DMS114 treated with DMSO at 0.1 percent for 48 hours (cell line): ENCODE data around the gene CTPS1.
A peak's percentile ranks its signal among the peaks of the same experiment; 100 is the strongest.

Experiments used
- DNase-seq: peaks from one replicate; lab custom pipeline; 2025; ENCODE audit not compliant: unreplicated experiment; lab: John Stamatoyannopoulos, UW

CTPS1 gene

DNA sequence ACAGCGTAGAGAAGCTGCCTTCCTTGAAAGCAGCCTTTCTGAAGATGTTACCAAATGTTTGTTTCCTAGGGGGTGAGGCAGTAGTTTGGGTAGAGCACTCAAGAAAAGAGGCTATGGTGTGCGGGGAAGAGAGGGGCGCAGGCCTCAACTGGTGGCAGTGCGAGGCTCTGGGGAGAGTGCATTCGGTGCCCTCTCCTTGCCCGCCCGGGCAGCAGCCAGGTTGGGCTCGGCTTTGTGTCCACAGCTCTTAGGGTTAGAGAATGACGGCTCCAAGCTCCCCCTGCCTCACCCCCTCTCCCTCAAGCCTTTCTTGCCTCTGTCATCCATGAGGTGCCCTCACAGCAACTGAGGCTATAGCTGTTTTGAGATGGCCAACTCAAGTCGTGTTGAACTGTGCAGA is 42.9 kb downstream of the CTPS1 start:
- DNase-seq: no peak

DNA sequence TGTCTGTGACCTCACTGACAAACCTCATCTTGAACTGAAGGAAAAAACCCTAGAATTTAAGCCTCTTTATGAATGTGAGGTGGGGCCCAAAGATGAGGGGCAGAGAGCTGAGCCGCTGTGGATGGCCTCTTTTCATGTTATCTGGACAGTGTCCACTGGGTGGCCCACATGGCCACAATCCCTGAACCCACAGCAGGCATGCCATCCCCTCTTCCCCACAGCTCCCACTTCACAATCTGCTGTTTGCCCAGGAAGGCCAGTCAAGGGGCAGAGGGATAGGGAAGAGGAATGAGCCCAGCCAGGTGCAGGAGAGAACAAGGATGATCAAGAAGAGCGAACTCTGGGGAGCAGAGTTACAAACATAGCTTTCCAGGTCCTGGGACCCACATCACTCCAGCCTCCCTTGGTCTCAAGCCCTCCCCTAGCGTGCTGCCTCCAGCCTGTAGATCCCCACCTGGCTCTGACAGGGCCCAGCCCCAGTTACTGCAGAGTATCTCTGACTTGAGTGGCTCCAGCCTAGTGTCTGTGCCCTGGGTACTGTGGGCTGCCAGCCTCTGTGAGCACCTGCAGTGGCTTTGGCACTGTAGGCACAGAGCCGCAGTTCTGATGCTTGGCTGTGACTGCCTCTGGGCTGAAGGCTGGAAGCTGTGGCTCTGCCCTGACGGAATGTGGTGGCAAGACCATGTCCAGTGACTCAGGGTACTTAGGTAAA is 43.9 kb downstream of the CTPS1 start:
- DNase-seq: peak; percentile 20

- DNase-seq: no peak
Observed at GRCh38 chr1:41024953-41025352, 45.5 kb downstream of the CTPS1 start.

DNA sequence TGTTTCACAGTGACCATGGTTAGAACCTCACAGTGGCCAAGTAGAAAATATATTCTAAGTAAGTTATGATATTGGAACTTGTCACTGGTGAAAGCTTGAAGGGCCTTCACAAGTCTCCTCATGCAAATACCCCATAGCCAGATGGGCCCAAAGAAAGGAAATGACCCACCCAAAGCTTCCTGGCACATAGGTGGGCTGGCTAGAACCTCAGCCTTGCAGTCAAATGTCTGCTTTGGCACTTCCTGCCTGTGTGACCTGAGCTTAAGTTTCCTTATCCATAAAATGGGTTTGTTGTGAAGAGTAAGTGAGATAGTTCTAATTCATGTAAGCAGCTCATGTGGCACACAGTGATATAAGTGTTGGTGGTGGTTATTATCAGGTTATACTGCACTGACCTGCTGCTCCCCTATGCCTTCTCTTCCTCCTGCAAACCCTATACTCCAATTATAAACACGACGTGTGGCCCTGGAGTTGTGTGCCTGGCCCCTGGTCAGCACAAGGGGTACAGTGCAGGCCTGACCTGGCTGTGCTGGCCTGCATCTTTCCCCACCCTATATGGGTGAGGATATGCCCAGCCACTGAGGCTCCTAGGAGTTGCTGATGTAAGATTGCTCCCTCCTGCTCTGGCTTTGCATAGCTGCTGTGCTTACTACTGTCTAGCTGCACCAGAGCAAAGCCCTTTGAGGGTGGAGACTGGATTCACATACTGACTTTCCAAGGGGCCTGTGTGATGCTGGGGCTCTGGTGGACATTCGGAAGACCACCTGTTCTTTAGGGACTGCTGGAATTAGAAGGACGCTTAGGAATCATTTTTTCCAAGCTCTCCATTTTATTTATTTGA is 46.7 kb downstream of the CTPS1 start:
- no peak for DNase-seq

- DNase-seq: no peak
Observed at GRCh38 chr1:41028034-41028642, 48.6 kb downstream of the CTPS1 start.

DNA sequence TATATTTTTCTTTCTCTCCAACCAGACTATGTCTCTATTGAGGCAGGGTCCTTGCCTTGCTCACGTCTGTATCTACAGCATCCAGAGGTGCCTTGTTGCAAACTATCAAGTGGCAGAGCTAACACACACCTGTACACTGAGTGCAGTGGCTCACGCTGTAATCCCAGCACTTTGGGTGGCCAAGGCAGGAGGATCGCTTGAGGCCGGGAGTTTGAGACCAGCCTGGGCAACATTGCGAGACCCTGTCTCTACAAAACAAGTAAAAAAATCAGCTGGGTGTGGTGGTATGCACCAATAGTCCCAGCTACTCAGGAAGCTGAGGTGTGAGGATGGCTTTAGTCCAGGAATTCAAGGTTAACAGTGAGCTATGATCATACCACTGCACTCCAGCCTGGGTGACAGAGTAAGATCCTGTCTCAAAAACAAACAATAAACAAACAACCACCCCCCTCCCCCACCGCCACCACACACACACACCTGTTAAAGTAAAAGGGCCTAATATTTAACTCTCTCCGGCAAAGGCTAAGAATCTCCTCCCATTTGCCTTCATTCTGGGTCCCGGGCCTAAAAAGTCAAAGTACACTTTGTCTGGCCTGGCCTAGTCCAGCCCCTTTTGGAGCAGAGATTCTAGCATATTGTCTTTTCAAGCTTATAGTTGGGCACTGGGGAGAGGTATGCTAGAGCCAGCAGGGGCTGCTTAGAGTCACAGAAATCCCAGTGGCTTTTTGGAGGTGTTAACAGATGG is 51.5 kb downstream of the CTPS1 start:
- DNase-seq: no peak

DNA sequence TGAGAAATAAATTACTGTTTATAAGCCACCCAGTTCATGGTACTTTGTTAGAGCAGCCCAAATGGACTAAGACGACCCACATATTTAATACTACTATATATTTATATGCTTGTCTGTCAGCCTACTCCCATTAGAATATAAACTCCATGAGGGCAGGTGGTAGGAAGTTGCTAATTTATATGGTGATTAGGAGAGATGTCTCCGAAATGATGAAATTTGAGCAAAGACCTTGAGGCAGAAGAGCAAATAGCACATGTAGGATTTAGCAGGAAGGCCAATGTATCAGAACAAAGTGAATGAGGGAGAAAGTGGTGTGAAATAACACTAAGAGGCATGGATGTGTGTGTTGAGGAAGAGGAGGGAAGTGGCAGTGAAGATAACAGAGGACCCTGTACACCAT is 52.7 kb downstream of the CTPS1 start:
- no peak for DNase-seq

- DNase-seq: no peak
Observed at GRCh38 chr1:41033272-41033671, 53.8 kb downstream of the CTPS1 start.

DNA sequence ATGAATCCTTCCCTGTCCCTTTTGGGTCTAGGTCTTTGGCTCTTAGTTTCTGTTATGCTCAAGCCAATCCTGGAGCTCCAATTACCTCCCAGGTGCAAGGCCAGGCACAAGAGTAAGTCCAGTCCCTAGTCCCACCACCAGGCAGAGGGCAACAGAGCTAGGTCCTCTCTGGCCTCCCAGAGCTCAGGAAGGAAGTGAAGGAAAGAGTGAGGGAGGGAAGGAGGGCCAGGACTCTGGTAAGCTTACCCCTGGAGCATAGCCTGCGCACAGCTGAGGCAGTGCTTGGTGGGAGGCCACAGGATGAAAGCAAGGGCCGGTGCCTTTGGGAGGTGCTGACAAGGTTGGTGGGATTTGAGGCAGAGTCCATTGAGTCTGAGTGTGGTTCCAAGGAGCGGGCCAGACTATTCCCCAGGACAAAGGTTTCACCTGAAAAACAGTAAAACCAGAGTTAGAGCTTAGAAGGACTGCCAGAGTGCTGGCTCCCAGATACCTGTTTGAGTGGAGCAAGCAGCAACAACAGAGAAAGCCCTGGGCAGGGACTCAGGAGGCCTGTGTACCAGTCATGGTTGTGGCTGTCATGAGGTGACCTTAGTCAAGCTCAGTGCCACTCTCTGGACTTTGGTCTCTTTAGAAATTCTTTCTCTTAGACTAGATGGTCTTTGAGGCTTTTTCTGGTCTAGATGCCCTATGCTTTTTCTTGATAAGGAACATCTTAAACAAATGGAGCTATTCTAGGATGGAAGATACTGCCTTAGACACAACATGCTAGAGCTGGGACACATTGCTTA is 57.8 kb downstream of the CTPS1 start:
- DNase-seq: no peak

DNA sequence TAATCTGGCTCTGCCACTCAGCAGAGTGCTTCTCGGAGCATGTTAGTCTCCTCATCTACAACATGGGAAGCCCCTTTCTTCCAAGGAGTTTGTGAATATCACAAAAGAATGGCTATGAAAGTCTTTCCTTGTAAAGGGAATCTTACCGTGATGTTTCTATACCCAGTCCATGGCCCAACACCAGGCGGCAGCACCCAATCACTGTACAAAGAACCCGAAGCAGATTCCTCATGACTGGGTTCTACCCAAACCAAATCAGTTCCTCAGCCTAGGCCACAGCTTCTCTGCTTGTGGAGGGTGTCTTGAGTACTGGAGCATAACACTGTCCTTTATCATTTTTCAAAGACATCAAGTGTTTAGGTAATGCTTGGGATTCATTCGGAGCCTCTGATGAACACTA is 58.6 kb downstream of the CTPS1 start:
- no peak for DNase-seq

- no peak for DNase-seq
Observed at GRCh38 chr1:41041614-41042270, 62.2 kb downstream of the CTPS1 start.

DNA sequence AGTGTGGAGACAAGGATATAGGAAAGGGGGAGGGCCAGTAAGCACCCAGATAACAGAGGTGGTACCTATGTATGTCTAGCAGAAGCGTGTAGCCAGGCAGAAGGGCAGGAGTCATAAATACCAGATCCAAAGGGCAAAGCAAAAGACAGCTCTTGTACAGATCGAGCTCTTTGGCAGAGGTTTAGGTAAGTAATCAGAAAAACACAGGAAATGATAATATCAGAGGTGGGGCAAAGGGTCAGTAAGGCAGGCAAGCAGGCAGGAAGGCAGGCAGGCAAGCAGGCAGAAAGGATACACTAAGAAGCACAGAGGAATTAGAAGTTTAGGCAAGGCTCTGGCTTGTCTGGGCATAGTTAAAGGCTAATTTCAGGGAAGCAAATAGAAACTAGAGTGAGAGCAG is 64.7 kb downstream of the CTPS1 start:
- no peak for DNase-seq

DNA sequence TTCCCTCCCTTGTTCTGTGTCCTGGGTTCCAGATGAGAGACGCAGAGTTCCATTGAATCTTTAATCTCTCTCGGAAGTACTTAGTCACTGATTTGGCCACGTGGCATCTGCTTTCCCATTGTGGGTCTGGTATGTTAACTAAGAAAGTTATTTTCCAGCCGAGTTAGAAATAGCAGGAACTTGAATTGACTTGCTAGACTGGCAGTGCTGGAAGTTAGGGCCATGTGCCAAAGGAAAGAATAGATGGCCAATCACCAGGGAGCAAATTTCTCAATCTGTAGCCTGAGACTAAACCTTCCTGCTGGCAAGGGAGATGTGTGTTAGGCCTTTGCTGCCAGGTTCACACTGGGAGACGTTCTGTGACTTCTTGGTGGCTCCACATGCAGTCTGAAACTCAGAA is 66.2 kb downstream of the CTPS1 start:
- DNase-seq: no peak

- DNase-seq: no peak
Observed at GRCh38 chr1:41046347-41046775, 66.9 kb downstream of the CTPS1 start.

GRCh38 chr1:41048540-41048939 is 69.0 kb downstream of the CTPS1 start:
- DNase-seq: no peak

DNA sequence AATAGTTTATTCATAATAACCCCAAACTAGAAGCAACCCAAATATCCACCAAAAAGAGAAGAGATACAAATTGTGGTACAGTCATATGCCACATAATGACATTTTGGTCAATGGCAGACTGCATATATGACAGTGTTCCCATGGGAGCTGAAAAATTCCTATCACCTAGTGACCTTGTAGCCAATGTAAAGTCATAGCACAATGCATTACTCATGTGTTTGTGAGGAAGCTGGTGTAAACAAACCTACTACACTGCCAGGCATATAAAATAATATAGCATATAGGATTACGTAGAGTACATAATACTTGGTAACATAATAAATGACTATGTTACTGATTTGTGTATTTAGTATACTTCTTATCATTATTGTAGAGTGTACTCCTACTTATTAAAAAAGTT is 71.5 kb downstream of the CTPS1 start:
- no peak for DNase-seq

DNA sequence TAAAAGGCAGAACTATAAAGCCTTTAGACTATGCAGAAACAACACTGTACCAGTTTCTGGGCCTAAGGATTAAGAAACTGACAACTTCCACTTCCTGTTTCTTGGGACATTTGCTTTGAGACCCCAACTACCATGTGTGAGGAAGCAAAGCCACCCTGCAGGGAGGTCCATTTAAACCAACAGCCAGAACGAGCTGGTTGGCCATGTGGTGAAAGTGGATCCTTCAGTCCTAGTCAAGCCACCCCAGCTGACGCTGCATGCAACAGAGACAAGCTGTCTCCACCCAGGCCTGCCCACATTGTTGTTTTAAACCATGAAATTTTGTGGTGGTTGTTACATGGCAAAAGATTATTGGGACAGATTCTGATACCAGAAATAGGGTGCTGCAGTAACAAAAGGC is 73.8 kb downstream of the CTPS1 start:
- no peak for DNase-seq

- DNase-seq: no peak
Observed at GRCh38 chr1:41056907-41057306, 77.4 kb downstream of the CTPS1 start.
